Fibroblast of lung (primary cell): ENCODE results near the gene BORCS8.

Source experiments
- CTCF ChIP-seq, 2 donors: IDR thresholded peaks in 1 of 2; conservative IDR thresholded peaks in 1 of 2; 1 replicate in 1 of 2; 2 replicates in 1 of 2; pipeline ENCODE4 v1.5.1; 2011 to 2012; ENCODE audit warnings: low read length in 2 of 2, control low read depth in 1 of 2, inconsistent platforms in 1 of 2, low read depth in 1 of 2, mild to moderate bottlenecking in 1 of 2
- EZH2 ChIP-seq: IDR thresholded peaks from 2 replicates; pipeline ENCODE4 v1.5.1; 2012; ENCODE audit warnings: low read length, control low read depth, mild to moderate bottlenecking; ENCODE audit errors: missing control alignments

DNA sequence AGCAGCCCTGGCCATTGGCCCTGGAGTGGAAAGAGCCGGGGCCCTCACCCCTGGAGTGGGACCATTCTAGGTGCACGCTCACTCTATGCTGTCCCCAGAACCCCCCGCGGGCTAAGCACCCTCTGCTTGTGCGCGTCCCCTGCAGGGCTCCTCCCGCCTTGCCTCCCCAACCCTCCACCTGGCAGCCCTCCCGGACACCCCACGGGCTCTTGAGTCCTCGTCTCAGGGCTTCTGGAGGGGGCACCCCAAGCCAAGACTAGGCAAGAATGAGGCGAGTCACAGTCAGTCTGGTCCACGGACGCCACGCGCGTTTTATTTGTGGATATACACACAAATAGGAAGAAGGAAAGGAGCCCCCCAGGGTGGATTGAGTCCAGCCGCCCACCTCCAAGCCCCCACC is 46.7 kb downstream of the BORCS8 start:
- no peak for TF ChIP-seq CTCF (conservative IDR thresholded peaks at IDR 0.05 in 1 of 2, IDR thresholded peaks at IDR 0.05 in 1 of 2; ENCODE audit: low read depth in 1 of 2, low read length in 2 of 2)
- TF ChIP-seq EZH2 = no peak
